ENCODE data around the gene NEK10. TPM values are rescaled to one million over a fixed set of nuclear protein-coding genes. Genes with fewer than 3 reads are reported as not detected.

NEK10 gene
- total and polyA plus RNA-seq, 9 of the 15 experiments (the other 6 are each of a cell fraction or from before 2014, with no cell fraction given): 0.07 TPM; not detected in 8

- Histone ChIP-seq H2AFZ (ENCODE audit: low read depth, low read length) (no peak overlapping the region), H3K27ac (ENCODE audit: extremely low read depth, low read depth, low read length) (no peak overlapping the region), H3K79me2 (ENCODE audit: control insufficient read depth, insufficient read depth, low read length) (no peaks in the 10 kb centered on the region), H3K4me2 (ENCODE audit: insufficient read depth, low read length) (no peak overlapping the region), H3K27me3 (ENCODE audit: control insufficient read depth in 2 of 2, insufficient read depth in 2 of 2, low read length in 2 of 2) (no peaks in the 10 kb centered on the region), H4K20me1 (replicated peaks; ENCODE audit: control insufficient read depth, insufficient read depth, low read length) (no peaks in the 10 kb centered on the region), H3K4me1 (replicated peaks in 1 of 2; ENCODE audit: control insufficient read depth in 2 of 2, insufficient read depth in 2 of 2, low read length in 2 of 2) (no peaks in the 10 kb centered on the region), H3K9me1 (ENCODE audit: control insufficient read depth, insufficient read depth, low read length) (no peaks in the 10 kb centered on the region), H3K9me3 (replicated peaks; ENCODE audit: control insufficient read depth, insufficient read depth, low read depth, low read length) (no peaks in the 10 kb centered on the region; the same call in 1 of the 2 replicates), H3K36me3 (ENCODE audit: control insufficient read depth, insufficient read depth, low read length) (no peaks in the 10 kb centered on the region), H3K9ac (ENCODE audit: insufficient read depth in 1 of 2, low read depth in 2 of 2, low read length in 2 of 2) (no peak overlapping the region), H3K4me3 (no peak overlapping the region)
- FAIRE-seq: no peak
- intact Hi-C loops (cut with micrococcal nuclease): no loop called here
- no peak for DNase-seq (ENCODE audit: extremely low read depth in 1 of 4, low spot score in 3 of 4)
- CTCF ChIA-PET (ENCODE audit: low intra/inter-chr PET ratio): no interaction called here
- in situ Hi-C loops (cut with MboI): no loop called here
- POLR2A ChIA-PET: no interaction called here
- 1% methylated on average over 4 of the region's 4 CpGs for WGBS (ENCODE audit: insufficient coverage, low coverage, missing lambda C conversion rate)
- BruUV-seq (replicated peaks): no TSS peak
- no peak for ATAC-seq
- TF ChIP-seq ZNF146 (CRISPR knock-in tag; IDR thresholded peaks at IDR 0.05; ENCODE audit: unreplicated experiment): no peak
- TF ChIP-seq CBX5 (IDR thresholded peaks at IDR 0.05; ENCODE audit: borderline replicate concordance, low read depth): no peak
- no peak for TF ChIP-seq ZNF717 (CRISPR knock-in tag; IDR thresholded peaks at IDR 0.05)
- no peak for TF ChIP-seq ZNF431 (CRISPR knock-in tag; IDR thresholded peaks at IDR 0.05)
- TF ChIP-seq ATF7 (IDR thresholded peaks at IDR 0.05): no peak
- no peak for TF ChIP-seq KLF16 (IDR thresholded peaks at IDR 0.05)
- no peak for TF ChIP-seq ELK3 (CRISPR knock-in tag; IDR thresholded peaks at IDR 0.05)
- no peak for TF ChIP-seq SIRT6 (IDR thresholded peaks at IDR 0.05; ENCODE audit: low read depth, low read length)
- TF ChIP-seq POLR2B (IDR thresholded peaks at IDR 0.05; ENCODE audit: low read depth, partially characterized antibody): no peak
- no peak for TF ChIP-seq NONO (IDR thresholded peaks at IDR 0.05; ENCODE audit: low read depth in 2 of 2, low read length in 1 of 2)
- no peak for TF ChIP-seq ZNF512 (tag; IDR thresholded peaks at IDR 0.05)
- TF ChIP-seq PHF8 (IDR thresholded peaks at IDR 0.05; ENCODE audit: borderline replicate concordance, low read length): no peak
- no peak for TF ChIP-seq RBM22 (IDR thresholded peaks at IDR 0.05; ENCODE audit: low read depth, low read length, poor library complexity, severe bottlenecking)
- TF ChIP-seq ELF2 (CRISPR knock-in tag; IDR thresholded peaks at IDR 0.05): no peak
- no peak for TF ChIP-seq RNF219 (CRISPR knock-in tag; IDR thresholded peaks at IDR 0.05)
- no peak for TF ChIP-seq DDX20 (tag; IDR thresholded peaks at IDR 0.05; ENCODE audit: low read depth)
- TF ChIP-seq RBM14 (IDR thresholded peaks at IDR 0.05; ENCODE audit: borderline replicate concordance, insufficient read depth, low read depth, low read length): no peak
- no peak for TF ChIP-seq ATF6 (CRISPR knock-in tag; IDR thresholded peaks at IDR 0.05)
Observed at GRCh38 chr3:27174530-27174929, 194.7 kb downstream of the NEK10 start.
